HepG2 (cell line): ENCODE data around the gene EIF1. TPM values are rescaled to one million over a fixed set of nuclear protein-coding genes. Genes with fewer than 3 reads are reported as not detected.
A peak's percentile ranks its signal among the peaks of the same experiment; 100 is the strongest.

Experiments used
- ATAC-seq: fragments of 200-7000 bp; cut with Tn5 transposase; 3 replicates; pipeline ENCODE4 v1.9.1; 2020; ENCODE audit warnings: mild to moderate bottlenecking, moderate library complexity
- BruUV-seq: library from RNA; stranded (reverse); fragments of 400-500 nt; replicated peaks from 2 replicates; lab custom pipeline; 2021; lab: Mats Ljungman, UMichigan
- CTCF ChIA-PET: fragments of 300-600 bp; formaldehyde crosslinking; extraction: SDS; loops from one replicate; lab custom pipeline; 2021; ENCODE audit warnings: low total read pairs, inconsistent platforms, low intra/inter-chr PET ratio; lab: Yijun Ruan, JAX
- POLR2A ChIA-PET: fragments of 350-600 bp; sonication (Branson Sonifier 250); formaldehyde crosslinking; loops from one replicate; lab custom pipeline; 2020; ENCODE audit warnings: antibody characterized with exemption, inconsistent platforms; lab: Yijun Ruan, JAX
- DNase-seq: peaks from one replicate; pipeline ENCODE4 v3.0.0-alpha.2; 2015; ENCODE audit warnings: low spot score
- FAIRE-seq: peaks from 3 replicates; lab custom pipeline; 2011; peaks lifted over from hg19 to GRCh38; lab: Jason Lieb, UNC
- H2AFZ ChIP-seq: one replicate; pipeline ENCODE4 v1.6.1; 2011; ENCODE audit warnings: low read length, inconsistent platforms
- H3K27ac ChIP-seq: fragments of 300-600 bp; 3 replicates; pipeline ENCODE4 v1.8.0; 2011; ENCODE audit warnings: mixed run types, mild to moderate bottlenecking, mixed read lengths, low read length, inconsistent platforms; ENCODE audit not compliant: insufficient read depth; ENCODE audit errors: extremely low read length
- H3K27me3 ChIP-seq, 2 experiments: fragments of 200-600 bp in 1 of 2; 2 replicates in 1 of 2; 3 replicates in 1 of 2; pipeline versions ENCODE4 v1.6.0 to v1.8.0; 2011; ENCODE audit warnings: low read length in 2 of 2, mild to moderate bottlenecking in 2 of 2, moderate library complexity in 2 of 2, inconsistent platforms in 1 of 2; ENCODE audit not compliant: insufficient read depth in 2 of 2, control insufficient read depth in 1 of 2
- H3K36me3 ChIP-seq, 2 experiments: fragments of 200-600 bp in 1 of 2; replicated peaks in 1 of 2; 2 replicates in 1 of 2; 3 replicates in 1 of 2; pipeline versions ENCODE4 v1.5.1 to v1.8.0; 2011; ENCODE audit warnings: low read length in 2 of 2, inconsistent platforms in 1 of 2; ENCODE audit not compliant: insufficient read depth in 2 of 2, control insufficient read depth in 1 of 2
- H3K4me1 ChIP-seq: 2 replicates; pipeline ENCODE4 v1.5.1; 2012; ENCODE audit warnings: low read length, inconsistent platforms; ENCODE audit not compliant: insufficient read depth
- H3K4me2 ChIP-seq: 2 replicates; pipeline ENCODE4 v1.6.0; 2011; ENCODE audit warnings: low read depth, low read length, inconsistent platforms
- H3K4me3 ChIP-seq, 3 experiments: fragments of 200-600 bp in 1 of 3; sonication (generic), shearing (Covaris generic) in 1 of 3; replicated peaks in 1 of 3; 2 replicates each; pipeline ENCODE4 v1.5.1; 2011 to 2016; ENCODE audit warnings: low read length in 3 of 3, inconsistent platforms in 2 of 3, low read depth in 2 of 3, mild to moderate bottlenecking in 2 of 3, control low read depth in 1 of 3, mixed read lengths in 1 of 3; ENCODE audit not compliant: insufficient read depth in 1 of 3
- H3K79me2 ChIP-seq: one replicate; pipeline ENCODE4 v1.6.1; 2011; ENCODE audit warnings: low read length, inconsistent platforms; ENCODE audit not compliant: insufficient read depth
- H3K9ac ChIP-seq: 2 replicates; pipeline ENCODE4 v1.6.0; 2011; ENCODE audit warnings: mild to moderate bottlenecking, low read depth, low read length, inconsistent platforms; ENCODE audit not compliant: insufficient read depth
- H3K9me3 ChIP-seq: 2 replicates; pipeline ENCODE4 v1.5.1; 2012; ENCODE audit warnings: mild to moderate bottlenecking, low read length
- H4K20me1 ChIP-seq: 2 replicates; pipeline ENCODE4 v1.6.0; 2011; ENCODE audit warnings: inconsistent platforms, mild to moderate bottlenecking, low read length, moderate library complexity; ENCODE audit not compliant: insufficient read depth
- CCAR2 ChIP-seq: fragments of 200-400 bp; formaldehyde crosslinking; optimal IDR thresholded peaks from 2 replicates; pipeline ENCODE3; 2018; ENCODE audit warnings: low read depth, mild to moderate bottlenecking, low read length, moderate library complexity
- ESRRA ChIP-seq: sonication (generic); formaldehyde crosslinking; IDR thresholded peaks from 2 replicates; pipeline ENCODE4 v1.5.1; 2020; ENCODE audit warnings: mild to moderate bottlenecking, low read depth, missing genetic modification reagents
- HNF1B ChIP-seq: sonication (generic); formaldehyde crosslinking; IDR thresholded peaks from 2 replicates; pipeline ENCODE4 v1.5.1; 2020; ENCODE audit warnings: mild to moderate bottlenecking, moderate library complexity, missing genetic modification reagents
- JARID2 ChIP-seq: sonication (generic); formaldehyde crosslinking; IDR thresholded peaks from 2 replicates; pipeline ENCODE4 v1.8.1; 2023; ENCODE audit warnings: missing genetic modification reagents, inconsistent platforms; ENCODE audit not compliant: insufficient replicate concordance
- MYPOP ChIP-seq: sonication (generic); formaldehyde crosslinking; IDR thresholded peaks from 2 replicates; pipeline ENCODE4 v1.8.1; 2023; ENCODE audit warnings: mild to moderate bottlenecking, moderate library complexity, missing genetic modification reagents
- THAP11 ChIP-seq: IDR thresholded peaks from 2 replicates; pipeline ENCODE4 v1.6.1; 2016; ENCODE audit warnings: missing biosample characterization, missing genetic modification reagents
- THAP8 ChIP-seq: sonication (generic); formaldehyde crosslinking; IDR thresholded peaks from 2 replicates; pipeline ENCODE4 v1.5.1; 2020; ENCODE audit warnings: missing genetic modification reagents, mild to moderate bottlenecking, borderline replicate concordance
- U2AF2 ChIP-seq: fragments of 200-400 bp; formaldehyde crosslinking; IDR thresholded peaks from 2 replicates; pipeline ENCODE4 v1.6.1; 2017; ENCODE audit warnings: low read depth, mild to moderate bottlenecking, low read length
- ZBED4 ChIP-seq: sonication (generic); formaldehyde crosslinking; IDR thresholded peaks from 2 replicates; pipeline ENCODE4 v1.4.0; 2020; ENCODE audit warnings: missing genetic modification reagents, borderline replicate concordance
- ZNF484 ChIP-seq: sonication (generic); formaldehyde crosslinking; IDR thresholded peaks from 2 replicates; pipeline ENCODE4 v1.5.1; 2020; ENCODE audit warnings: mild to moderate bottlenecking, low read depth, missing genetic modification reagents, borderline replicate concordance
- ZNF569 ChIP-seq: sonication (generic); formaldehyde crosslinking; IDR thresholded peaks from 2 replicates; pipeline ENCODE4 v1.5.0; 2020; ENCODE audit warnings: mild to moderate bottlenecking, missing genetic modification reagents, moderate library complexity, borderline replicate concordance
- ZNF639 ChIP-seq: conservative IDR thresholded peaks from 2 replicates; pipeline ENCODE4 v1.6.1; 2018; ENCODE audit warnings: missing genetic modification reagents
- WGBS: methylation state at CpG from one replicate; pipeline ENCODE4 v1.1.6; 2017; ENCODE audit warnings: low lambda C conversion rate; 5-methylcytosine and 5-hydroxymethylcytosine counted together
- in situ Hi-C: cut with HindIII; loops from 2 replicates; pipeline ENCODE4 v1.10.0; 2017; ENCODE audit warnings: low pct_unique_long_range_greater_than_20kb; ENCODE audit not compliant: extremely low pct_ligation_motif_present
- intact Hi-C: fragments of 100-400 bp; cut with micrococcal nuclease; formaldehyde crosslinking; loops from one replicate; pipeline ENCODE4 v1.10.0; 2022; ENCODE audit not compliant: unreplicated experiment
- polyA plus RNA-seq, 8 experiments: library from polyadenylated mRNA; depleted of rRNA in 3 of 8; stranded (reverse) in 7 of 8; unstranded in 1 of 8; fragments of >200 nt; fragmentation: Illumina TruSeq in 4 of 8; extraction: Trizol in 4 of 8; gene quantifications; 2 replicates each; pipeline versions ENCODE4 v1.2.1 to v1.2.3, GENCODE V29; 2011 to 2016; ENCODE audit warnings: low read depth in 4 of 8, missing spikeins in 1 of 8, mixed read lengths in 1 of 8; ENCODE audit not compliant: insufficient read depth in 1 of 8
- total RNA-seq, 5 experiments: library from RNA; depleted of rRNA; stranded (reverse); fragments of >200 nt; fragmentation: Illumina TruSeq; extraction: Trizol; gene quantifications; 2 replicates each; pipeline ENCODE4 v1.2.3, GENCODE V29; 2016; ENCODE audit warnings: low read depth in 1 of 5

EIF1 gene
- total and polyA plus RNA-seq, 2 of the 13 experiments (the other 11 are each of a cell fraction or from before 2014, with no cell fraction given) = 147 to 517 TPM

GRCh38 chr17:41738077-41738800 lies 49.6 kb downstream of the EIF1 start:
- WGBS = 26% methylated on average over 10 of the region's 10 CpGs
- H3K79me2 ChIP-seq = no peaks in the 10 kb centered on the region
- no peaks in the 10 kb centered on the region for H3K36me3 ChIP-seq
- H3K9ac ChIP-seq = peak overlapping the region; percentile 43
- no peaks in the 10 kb centered on the region for H3K9me3 ChIP-seq
- peak; percentile 90 for FAIRE-seq
- H3K4me3 ChIP-seq = peak overlapping the region in 1 of 3 experiments; percentile 23; a peak in 2 of 6 replicates
- ATAC-seq = peak; percentile 79
- ChIA-PET POLR2A (interaction anchor here (0.9 to 1.5 kb wide), 6 partner anchors 35 to 64 kb away, joined by 3 to 6 read pairs (median 4); partner anchors contain the start of gene JUP), CTCF (interaction anchor here (0.8 to 3.8 kb wide), 9 partner anchors 34 to 222 kb away, joined by 3 to 97 read pairs (median 7); partner anchors contain the start of genes FKBP10, JUP and P3H4)
- peaks cover 18 to 59% of the 10 kb centered on the region in 2 experiments for H3K27me3 ChIP-seq
- peaks cover 38% of the 10 kb centered on the region for H3K4me1 ChIP-seq
- peak; percentile 78 for DNase-seq
- intact Hi-C loops = loop anchor here (1.0 kb wide), 2 partner anchors 63 to 221 kb away; no protein-coding TSS in a partner anchor
- in situ Hi-C loops = loop anchor here (5.0 kb wide), 2 partner anchors 64 to 219 kb away; no protein-coding TSS in a partner anchor
- no peak overlapping the region for H3K27ac ChIP-seq
- peak overlapping the region; percentile 91 for H2AFZ ChIP-seq
- H4K20me1 ChIP-seq = no peaks in the 10 kb centered on the region
- peak overlapping the region; percentile 66 for H3K4me2 ChIP-seq
- BruUV-seq = no TSS peak
- TF ChIP-seq ZNF639 (no peak), THAP8 (no peak), CCAR2 (no peak), ESRRA (CRISPR knock-in tag) (0 out of 2 replicates have a peak, but pooled peaks have one; percentile 27), ZBED4 (CRISPR knock-in tag) (peak; percentile 81), HNF1B (CRISPR knock-in tag) (no peak), ZNF569 (CRISPR knock-in tag) (no peak), U2AF2 (no peak), MYPOP (CRISPR knock-in tag) (peak; percentile 83), ZNF484 (CRISPR knock-in tag) (no peak), JARID2 (CRISPR knock-in tag) (peak; percentile 42), THAP11 (CRISPR knock-in tag) (no peak)
